HG03064 (cell line): ENCODE data around the gene NETO1.

Experiments
- ATAC-seq: cut with Tn5 transposase; IDR thresholded peaks from one replicate; pipeline ENCODE4 v1.9.1; 2021; ENCODE audit warnings: low read depth; ENCODE audit not compliant: unreplicated experiment

Gene NETO1

DNA sequence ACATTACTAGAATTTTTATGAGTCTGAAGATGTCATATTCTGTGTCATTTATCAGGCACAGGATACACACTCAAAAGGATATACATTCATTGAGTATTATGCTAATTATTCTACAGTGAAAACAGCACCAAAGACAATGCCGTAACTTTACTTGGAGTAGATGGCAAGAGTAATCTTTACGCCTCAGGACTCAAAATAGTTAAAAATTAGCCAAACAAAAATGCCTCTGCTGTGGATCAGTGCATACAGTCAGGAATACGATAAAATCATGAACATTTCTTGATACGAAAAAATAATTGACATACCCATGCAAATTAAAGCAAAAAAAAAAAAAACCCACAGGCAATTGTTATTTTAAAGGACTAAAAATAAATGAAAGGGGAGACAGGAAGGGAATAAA, 129.7 kb downstream of the NETO1 start:
- no peak for ATAC-seq

GRCh38 chr18:72727776-72728175, 140.0 kb downstream of the NETO1 start:
- ATAC-seq = no peak

GRCh38 chr18:72727038-72727655, 140.6 kb downstream of the NETO1 start:
- no peak for ATAC-seq

DNA sequence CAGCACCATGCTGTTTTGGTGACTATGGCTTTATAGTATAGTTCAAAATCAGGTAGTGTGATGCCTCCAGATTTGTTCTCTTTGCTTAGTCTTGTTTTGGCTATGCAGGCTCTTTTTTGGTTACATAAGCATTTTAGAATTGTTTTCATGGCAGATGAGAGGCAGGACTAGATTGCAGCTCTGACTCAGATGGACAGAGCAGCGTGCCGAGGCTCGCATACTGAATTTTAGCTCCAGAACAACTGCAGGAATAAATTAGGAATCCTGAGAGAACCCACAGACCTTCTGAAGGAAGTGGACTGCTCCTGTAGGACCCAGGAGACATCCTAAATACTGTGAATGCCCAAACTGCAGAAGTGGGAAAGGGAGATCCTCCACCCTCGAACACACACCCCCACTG, 141.6 kb downstream of the NETO1 start:
- ATAC-seq = no peak

DNA sequence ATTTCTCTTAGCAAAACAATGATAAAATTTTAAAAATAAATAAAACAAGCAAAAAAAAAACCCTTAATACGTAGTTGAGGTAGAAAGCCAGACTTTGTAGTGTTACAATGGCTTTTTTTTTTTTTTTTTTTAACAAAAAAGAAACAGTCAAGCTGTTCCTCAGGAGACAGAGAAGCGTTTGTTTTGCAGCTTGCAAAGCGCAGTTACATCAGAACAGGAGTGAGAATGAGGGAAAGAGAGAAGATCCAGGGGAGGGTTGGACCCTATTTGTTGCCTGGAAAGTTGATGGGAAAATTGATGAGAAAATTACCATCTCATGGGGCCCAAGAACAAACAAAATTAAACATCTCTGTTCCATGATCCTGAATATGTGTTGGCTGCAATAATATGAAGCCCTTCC, 146.5 kb downstream of the NETO1 start:
- no peak for ATAC-seq

DNA sequence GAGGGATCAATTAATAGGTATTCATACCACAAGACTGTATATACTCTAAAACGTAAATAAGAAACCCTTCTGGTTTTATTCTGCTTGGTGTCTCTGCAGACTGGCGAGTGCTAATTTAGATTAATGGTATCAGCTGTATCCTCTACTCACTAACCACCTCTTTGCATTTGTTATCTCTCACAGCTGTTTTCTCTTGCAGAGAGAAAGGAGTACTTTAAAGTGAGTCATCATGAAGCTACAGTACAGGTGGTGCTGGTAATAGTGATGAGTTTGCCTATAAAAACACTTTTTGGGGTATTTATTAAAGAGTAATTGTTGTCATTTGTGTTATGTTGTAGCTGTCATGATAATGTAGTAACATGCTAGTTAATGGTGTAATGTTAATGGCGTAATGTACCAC, 147.7 kb downstream of the NETO1 start:
- no peak for ATAC-seq

- ATAC-seq = no peak
Observed at GRCh38 chr18:72704202-72704601, 163.6 kb downstream of the NETO1 start.

DNA sequence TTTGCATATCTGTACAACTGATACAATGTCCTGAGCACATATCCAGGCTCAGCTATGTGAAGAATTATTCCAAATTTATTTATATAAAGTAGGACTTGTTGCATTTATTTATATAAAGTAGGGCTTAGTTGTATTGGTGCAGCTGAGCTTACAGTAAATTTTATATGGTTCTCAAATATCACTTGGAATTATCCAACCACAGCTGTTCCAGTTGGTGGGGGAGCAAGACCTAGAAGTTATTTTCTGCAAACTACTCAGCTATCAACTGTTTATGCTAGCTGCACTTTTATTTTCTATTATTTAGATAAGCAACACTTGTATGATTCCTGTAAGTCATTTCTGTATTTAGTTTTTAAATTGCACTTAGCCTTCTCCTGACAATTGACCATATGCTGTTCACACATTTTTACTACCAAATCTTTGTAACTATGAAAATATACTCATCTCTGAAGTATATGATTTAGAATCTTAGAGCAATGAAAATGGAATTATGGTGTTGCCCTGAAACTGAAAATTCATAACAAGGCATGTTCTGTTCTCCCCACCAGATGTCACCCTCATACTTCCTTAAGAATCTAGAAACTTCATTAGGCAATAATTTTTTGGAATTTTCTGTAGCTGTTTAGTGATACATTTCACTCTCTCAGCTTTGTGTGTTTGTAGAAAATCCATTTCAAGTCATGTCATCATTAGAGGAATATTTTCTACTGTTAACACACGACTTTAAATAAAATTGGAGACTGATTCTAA, 166.7 kb downstream of the NETO1 start:
- no peak for ATAC-seq

- no peak for ATAC-seq
Observed at GRCh38 chr18:72697706-72698105, 170.1 kb downstream of the NETO1 start.

DNA sequence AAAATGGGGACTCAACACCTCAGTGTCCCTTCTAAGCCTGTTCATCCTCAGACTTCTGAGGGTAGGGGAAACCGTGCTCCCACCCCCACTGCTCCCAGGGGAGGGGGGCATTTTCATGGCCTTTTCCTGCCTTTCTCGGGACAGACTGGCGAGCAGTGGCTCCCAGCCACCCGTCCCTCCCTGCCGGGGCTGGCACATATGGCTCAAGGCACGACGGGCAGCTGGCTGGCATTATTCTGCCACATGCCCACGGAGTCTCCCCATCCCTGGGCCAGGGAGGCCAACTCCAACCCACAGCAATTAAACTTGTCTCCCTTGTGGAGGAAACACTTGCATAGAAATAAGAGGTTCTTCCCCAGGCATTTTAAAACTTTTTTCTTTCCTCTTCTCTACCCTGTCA, 175.2 kb downstream of the NETO1 start:
- ATAC-seq = no peak
